HS-5 (cell line): ENCODE measurements around the gene CHRNA4.
"Not testable (repeated sequence)": the region's sequence is repeated elsewhere in the genome, so short reads cannot be mapped to it uniquely, and the experiment has no call there.

Experiments used
- DNase-seq: peaks from one replicate; pipeline ENCODE4 v3.0.0-alpha.2; 2012; ENCODE audit warnings: low read depth

The CHRNA4 gene

GRCh38 chr20:63308218-63308911, 52.8 kb downstream of the CHRNA4 start:
- DNase-seq = no peak

DNA sequence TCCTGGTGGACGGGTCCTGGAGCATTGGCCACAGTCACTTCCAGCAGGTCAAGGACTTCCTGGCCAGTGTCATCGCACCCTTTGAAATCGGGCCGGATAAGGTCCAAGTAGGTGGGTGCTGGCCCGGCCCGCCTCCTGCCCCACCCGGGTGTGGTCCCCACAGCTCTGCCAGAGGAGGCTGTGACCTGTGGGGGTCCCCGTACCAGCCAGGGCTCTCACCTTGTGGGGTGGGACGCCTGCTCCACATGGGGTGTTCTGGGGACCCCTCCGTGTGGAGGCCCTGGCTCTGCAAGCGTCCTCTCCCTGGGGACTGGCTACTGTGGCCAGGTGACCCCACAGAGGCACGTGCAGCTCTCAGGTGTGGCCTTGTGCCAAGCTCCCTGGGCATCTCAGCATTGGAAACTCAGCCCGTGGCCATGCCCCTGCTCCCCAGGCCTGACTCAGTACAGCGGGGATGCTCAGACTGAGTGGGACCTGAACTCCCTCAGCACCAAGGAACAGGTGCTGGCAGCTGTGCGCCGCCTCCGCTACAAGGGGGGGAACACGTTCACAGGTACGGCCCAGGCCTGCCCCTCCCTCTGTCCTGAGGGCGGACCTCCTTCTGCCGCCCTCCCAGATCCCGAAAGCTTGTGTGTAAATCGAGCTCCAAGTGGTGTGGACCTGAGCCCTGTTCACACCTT, 53.5 kb downstream of the CHRNA4 start:
- DNase-seq = no peak

- no peak for DNase-seq
These were observed 54.2 kb downstream of the CHRNA4 start for GRCh38 chr20:63306673-63307537.

DNA sequence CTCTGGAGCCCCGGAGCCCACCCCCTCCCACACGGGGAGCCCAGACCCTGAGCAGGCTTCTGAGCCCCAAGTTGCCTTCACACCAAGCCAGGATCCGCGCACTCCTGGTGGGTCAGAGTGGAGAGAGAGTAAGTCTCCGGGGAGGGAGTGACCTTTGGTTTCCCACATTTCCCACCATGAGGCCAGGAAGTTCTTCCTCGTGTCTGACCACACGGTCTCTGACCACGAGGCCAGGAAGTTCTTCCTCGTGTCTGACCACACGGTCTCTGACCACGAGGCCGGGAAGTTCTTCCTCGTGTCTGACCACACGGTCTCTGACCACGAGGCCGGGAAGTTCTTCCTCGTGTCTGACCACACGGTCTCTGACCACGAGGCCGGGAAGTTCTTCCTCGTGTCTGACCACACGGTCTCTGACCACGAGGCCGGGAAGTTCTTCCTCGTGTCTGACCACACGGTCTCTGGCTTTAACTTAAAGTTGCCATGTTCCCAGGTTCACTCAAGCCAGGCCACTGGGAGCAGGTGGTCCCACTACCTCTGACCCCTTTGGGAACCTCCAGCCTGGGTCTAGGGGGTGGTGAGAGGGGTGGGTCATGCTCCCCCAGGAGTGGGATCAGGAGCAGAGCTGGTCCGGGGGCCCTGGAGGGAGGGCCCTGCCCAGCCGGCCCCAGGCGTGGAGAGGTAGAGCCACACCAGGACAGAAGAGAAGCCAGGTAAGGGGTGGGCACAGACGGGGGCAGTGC, 55.0 kb downstream of the CHRNA4 start:
- DNase-seq = not testable (repeated sequence)

DNA sequence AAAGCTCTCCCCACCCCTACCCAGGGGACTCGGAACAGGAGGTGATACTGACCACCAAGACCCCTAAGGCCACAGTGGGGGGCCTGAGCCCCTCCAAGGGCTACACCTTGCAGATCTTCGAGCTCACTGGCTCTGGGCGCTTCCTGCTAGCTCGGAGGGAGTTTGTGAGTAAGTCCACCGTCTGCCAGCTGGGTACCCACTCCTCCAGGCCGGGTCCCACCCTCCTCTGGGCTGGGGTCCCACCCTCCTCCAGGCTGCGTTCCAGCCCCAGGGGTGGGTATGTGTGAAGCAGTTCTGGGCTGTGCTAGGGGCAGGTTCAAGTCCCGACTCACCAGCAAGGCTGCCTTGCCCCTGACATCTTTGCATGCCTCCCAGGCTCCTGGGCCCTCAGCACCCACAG, 55.8 kb downstream of the CHRNA4 start:
- no peak for DNase-seq

DNA sequence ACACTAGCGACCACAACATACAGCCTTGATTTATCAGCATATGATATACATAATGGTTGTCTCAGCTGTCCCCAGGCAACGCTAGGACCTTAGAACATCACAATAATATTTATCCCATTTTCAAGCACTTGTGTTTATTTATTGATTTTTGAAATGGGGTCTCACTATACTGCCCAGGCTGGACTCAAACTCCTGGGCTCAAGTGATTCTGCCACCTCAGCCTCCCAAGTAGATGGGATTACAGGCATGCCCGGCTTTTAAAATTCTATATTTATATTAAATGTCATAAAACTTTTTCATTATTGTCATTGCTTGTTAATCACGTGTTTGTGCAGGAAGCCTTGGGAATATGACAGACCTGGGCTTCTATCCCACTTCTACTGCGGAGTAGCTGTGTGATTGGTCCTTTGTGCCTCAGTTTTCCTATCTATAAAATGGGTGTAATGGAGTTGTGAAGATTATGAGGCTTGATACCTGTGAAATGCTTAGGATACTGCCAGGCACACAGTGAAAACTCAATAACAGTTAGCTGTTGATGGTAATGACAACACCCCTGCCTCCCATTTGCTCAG, 58.0 kb downstream of the CHRNA4 start:
- DNase-seq = no peak

GRCh38 chr20:63301671-63302070, 59.5 kb downstream of the CHRNA4 start:
- DNase-seq = no peak

- no peak for DNase-seq
These were observed 62.3 kb downstream of the CHRNA4 start for GRCh38 chr20:63298731-63299312.

DNA sequence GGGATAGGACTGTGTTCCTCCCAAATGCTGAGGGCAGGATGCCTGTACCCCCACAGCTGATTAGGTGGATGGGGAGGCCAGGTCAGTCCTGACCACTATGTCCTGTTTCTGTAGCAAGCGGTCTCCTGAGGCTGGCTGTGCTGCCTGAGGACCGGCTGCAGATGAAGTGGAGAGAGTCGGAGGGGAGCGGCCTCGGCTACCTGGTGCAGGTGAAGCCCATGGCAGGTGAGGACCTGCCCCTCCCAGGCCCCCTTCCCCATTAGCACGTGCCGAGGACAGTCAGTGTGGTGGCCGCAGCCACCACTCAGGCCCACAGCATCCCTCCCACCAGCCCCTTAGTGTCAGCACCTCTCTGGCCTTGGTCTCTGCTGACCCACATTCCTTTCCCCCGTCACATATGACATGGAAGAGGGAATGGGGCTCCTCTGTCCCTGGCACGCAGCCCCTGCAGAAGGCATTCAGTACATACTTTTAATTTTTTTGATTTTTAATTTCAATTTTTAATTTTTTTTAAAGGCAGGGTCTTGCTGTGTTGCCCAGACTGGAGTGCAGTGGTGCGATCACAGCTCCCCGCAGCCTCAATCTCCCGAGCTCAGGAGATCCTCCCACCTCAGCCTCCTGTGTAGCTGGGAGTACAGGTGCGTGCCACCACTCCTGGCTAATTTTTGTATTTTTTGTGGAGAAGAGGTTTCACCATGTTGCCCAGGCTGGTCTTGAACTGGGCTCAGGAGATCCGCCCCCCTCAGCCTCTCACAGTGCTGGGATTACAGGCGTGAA, 63.2 kb downstream of the CHRNA4 start:
- no peak for DNase-seq

- no peak for DNase-seq
These were observed 63.8 kb downstream of the CHRNA4 start for GRCh38 chr20:63297371-63297781.

DNA sequence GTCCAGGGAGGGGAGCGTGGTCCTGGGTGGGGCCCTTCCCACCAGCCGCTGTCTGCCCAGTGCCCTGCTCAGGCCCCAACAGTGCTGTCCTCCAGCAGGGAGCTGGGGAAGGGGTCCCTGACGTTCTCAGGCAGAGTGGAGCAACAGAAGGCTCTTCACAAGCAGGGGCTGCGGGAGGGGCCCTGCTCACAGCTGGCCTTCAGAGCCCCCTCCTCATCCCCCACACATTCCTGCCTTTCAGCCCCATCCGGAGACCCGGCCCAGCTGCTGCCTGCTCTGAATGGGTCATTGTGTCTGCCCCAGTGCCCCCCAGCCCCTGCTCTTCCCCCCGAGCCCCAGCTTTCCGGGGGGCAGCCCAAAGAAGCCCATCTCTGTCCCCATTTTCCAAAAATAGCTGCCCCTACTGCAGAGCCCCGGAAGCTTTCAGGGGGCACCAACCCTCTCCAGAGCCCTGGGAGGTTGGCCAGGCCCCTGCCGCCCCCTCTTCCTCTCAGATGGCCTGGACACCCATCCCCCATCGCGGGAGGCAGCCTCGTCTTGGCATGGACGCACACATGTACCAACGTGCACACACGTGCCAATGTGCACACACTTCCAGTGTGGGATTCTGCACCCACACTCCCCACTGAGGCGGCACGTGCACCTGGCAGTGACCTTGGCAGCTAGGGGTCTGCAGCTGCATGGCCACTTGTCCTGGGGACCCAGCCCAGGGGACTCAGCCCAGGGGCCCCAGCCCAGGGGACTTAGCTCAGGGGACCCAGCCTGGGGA, 64.4 kb downstream of the CHRNA4 start:
- no peak for DNase-seq

- no peak for DNase-seq
These were observed 65.3 kb downstream of the CHRNA4 start for GRCh38 chr20:63295846-63296245.

- DNase-seq = no peak
These were observed 65.7 kb downstream of the CHRNA4 start for GRCh38 chr20:63295422-63295821.

- DNase-seq = no peak
These were observed 66.1 kb downstream of the CHRNA4 start for GRCh38 chr20:63295018-63295417.

DNA sequence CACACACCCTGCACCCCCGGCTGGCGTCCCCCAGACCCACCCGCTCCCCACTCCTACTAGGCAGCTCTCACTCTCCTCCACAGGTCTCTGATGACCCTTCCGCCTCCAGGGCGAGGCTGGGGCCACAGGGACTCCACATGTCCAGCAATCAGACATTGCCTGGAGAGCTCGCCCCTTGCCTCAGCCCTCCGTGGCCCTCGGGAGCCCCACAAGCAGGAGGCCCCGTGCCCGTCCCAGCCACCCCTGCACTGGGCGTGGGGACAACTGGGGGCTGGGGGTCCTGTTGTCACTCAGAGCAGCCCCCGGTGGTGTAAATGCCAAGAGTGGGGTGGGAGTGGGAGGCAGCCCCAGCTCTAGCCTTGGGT, 66.6 kb downstream of the CHRNA4 start:
- no peak for DNase-seq

- no peak for DNase-seq
These were observed 67.1 kb downstream of the CHRNA4 start for GRCh38 chr20:63293871-63294535.

GRCh38 chr20:63293456-63293855, 67.7 kb downstream of the CHRNA4 start:
- DNase-seq = no peak
